Progenitor cell of endocrine pancreas (in vitro differentiated cells): ENCODE results near the gene EVL. TPM values are rescaled to one million over a fixed set of nuclear protein-coding genes. Genes with fewer than 3 reads are reported as not detected.
A peak's percentile ranks its signal among the peaks of the same experiment; 100 is the strongest.

Experiments used
- DNase-seq: peaks from one replicate; pipeline ENCODE4 v3.0.0; 2021; ENCODE audit warnings: low spot score; ENCODE audit not compliant: unreplicated experiment
- H3K27ac Mint-ChIP-seq: 2 replicates; pipeline ENCODE4 v1.8.0; 2021; ENCODE audit warnings: mild to moderate bottlenecking, moderate library complexity, mixed read lengths
- H3K27me3 Mint-ChIP-seq: 2 replicates; pipeline ENCODE4 v1.8.0; 2021; ENCODE audit warnings: mixed read lengths
- H3K36me3 Mint-ChIP-seq: 2 replicates; pipeline ENCODE4 v1.8.0; 2022; ENCODE audit warnings: mixed read lengths; ENCODE audit not compliant: insufficient read depth
- H3K4me1 Mint-ChIP-seq: 2 replicates; pipeline ENCODE4 v1.8.0; 2021; ENCODE audit warnings: low read depth, mixed read lengths
- H3K4me3 Mint-ChIP-seq: 2 replicates; pipeline ENCODE4 v1.8.0; 2021; ENCODE audit warnings: low read depth, mild to moderate bottlenecking, moderate library complexity, mixed read lengths
- H3K9me3 Mint-ChIP-seq: 2 replicates; pipeline ENCODE4 v1.8.0; 2021; ENCODE audit warnings: low read depth, mixed read lengths
- CTCF ChIP-seq: fragments of 200-600 bp; sonication (generic); IDR thresholded peaks from one replicate; pipeline ENCODE4 v1.5.0; 2021; ENCODE audit warnings: antibody characterized with exemption, mild to moderate bottlenecking; ENCODE audit not compliant: unreplicated experiment
- total RNA-seq: library from RNA; stranded (reverse); gene quantifications from 2 replicates; pipeline ENCODE4 v1.2.1, GENCODE V29; 2021

Gene EVL
- total RNA-seq, 1 donor from 2014 or later, result 207 TPM

- Mint-ChIP-seq H3K4me1 (peaks cover 31% of the 10 kb centered on the region), H3K36me3 (no peaks in the 10 kb centered on the region), H3K9me3 (no peaks in the 10 kb centered on the region), H3K4me3 (no peak overlapping the region), H3K27me3 (no peaks in the 10 kb centered on the region), H3K27ac (no peak overlapping the region)
- TF ChIP-seq CTCF, result no peak
- DNase-seq, result no peak
Observed at GRCh38 chr14:100144996-100145646, 79.9 kb downstream of the EVL start.

GRCh38 chr14:100145682-100146464 is 80.7 kb downstream of the EVL start:
- Mint-ChIP-seq H3K27ac (no peak overlapping the region), H3K36me3 (no peaks in the 10 kb centered on the region), H3K4me3 (no peak overlapping the region), H3K9me3 (no peaks in the 10 kb centered on the region), H3K27me3 (no peaks in the 10 kb centered on the region), H3K4me1 (peaks cover 24% of the 10 kb centered on the region)
- DNase-seq, result no peak
- no peak for TF ChIP-seq CTCF

- no peak overlapping the region for H3K4me3 Mint-ChIP-seq
- no peak for TF ChIP-seq CTCF
- H3K9me3 Mint-ChIP-seq, result no peaks in the 10 kb centered on the region
- H3K4me1 Mint-ChIP-seq, result peaks cover 20% of the 10 kb centered on the region
- DNase-seq, result no peak
- H3K27me3 Mint-ChIP-seq, result no peaks in the 10 kb centered on the region
- no peaks in the 10 kb centered on the region for H3K36me3 Mint-ChIP-seq
- no peak overlapping the region for H3K27ac Mint-ChIP-seq
Observed at GRCh38 chr14:100146531-100147091, 81.4 kb downstream of the EVL start.

GRCh38 chr14:100147181-100147631 is 82.0 kb downstream of the EVL start:
- no peaks in the 10 kb centered on the region for H3K36me3 Mint-ChIP-seq
- DNase-seq, result no peak
- no peak for TF ChIP-seq CTCF
- H3K27ac Mint-ChIP-seq, result no peak overlapping the region
- H3K4me3 Mint-ChIP-seq, result no peak overlapping the region
- peaks cover 3% of the 10 kb centered on the region for H3K27me3 Mint-ChIP-seq
- H3K9me3 Mint-ChIP-seq, result no peaks in the 10 kb centered on the region
- H3K4me1 Mint-ChIP-seq, result peaks cover 14% of the 10 kb centered on the region

GRCh38 chr14:100147691-100148464 is 82.7 kb downstream of the EVL start:
- DNase-seq, result no peak
- no peaks in the 10 kb centered on the region for H3K9me3 Mint-ChIP-seq
- H3K27me3 Mint-ChIP-seq, result peaks cover 3% of the 10 kb centered on the region
- H3K27ac Mint-ChIP-seq, result peak overlapping the region; percentile 29
- peaks cover 7% of the 10 kb centered on the region for H3K4me1 Mint-ChIP-seq
- no peaks in the 10 kb centered on the region for H3K36me3 Mint-ChIP-seq
- no peak overlapping the region for H3K4me3 Mint-ChIP-seq
- no peak for TF ChIP-seq CTCF
